Hypothalamus (tissue), 51 donors: Measurements from ENCODE around the gene RNASE1.
A peak's percentile ranks its signal among the peaks of the same experiment; 100 is the strongest.

ENCODE experiments used
- DNase-seq, 51 donors: peaks; one replicate each; lab custom pipeline; 2025; lab: John Stamatoyannopoulos, UW

RNASE1 gene

DNA sequence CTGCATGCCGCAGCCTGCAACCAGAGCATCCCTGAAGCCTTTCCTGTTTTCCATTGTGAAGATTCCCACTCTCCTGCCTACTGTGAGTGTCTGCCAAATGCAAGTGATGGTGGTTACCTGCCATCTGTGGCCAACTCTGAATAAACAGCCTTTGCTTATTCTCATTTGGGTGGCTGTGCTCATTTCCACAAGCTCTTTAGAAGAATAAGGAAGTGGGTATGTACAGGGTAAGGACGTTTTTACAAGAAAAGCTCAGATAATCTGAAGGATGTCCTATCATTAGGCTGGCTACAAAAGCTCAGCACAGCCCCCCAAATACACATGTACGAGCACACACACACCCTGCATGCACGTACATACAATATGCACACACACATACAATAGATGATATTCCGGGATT lies 7.3 kb upstream of the RNASE1 start:
- no peak for DNase-seq

- DNase-seq, result no peak
These were observed 5.5 kb upstream of the RNASE1 start for GRCh38 chr14:20808162-20808483.

DNA sequence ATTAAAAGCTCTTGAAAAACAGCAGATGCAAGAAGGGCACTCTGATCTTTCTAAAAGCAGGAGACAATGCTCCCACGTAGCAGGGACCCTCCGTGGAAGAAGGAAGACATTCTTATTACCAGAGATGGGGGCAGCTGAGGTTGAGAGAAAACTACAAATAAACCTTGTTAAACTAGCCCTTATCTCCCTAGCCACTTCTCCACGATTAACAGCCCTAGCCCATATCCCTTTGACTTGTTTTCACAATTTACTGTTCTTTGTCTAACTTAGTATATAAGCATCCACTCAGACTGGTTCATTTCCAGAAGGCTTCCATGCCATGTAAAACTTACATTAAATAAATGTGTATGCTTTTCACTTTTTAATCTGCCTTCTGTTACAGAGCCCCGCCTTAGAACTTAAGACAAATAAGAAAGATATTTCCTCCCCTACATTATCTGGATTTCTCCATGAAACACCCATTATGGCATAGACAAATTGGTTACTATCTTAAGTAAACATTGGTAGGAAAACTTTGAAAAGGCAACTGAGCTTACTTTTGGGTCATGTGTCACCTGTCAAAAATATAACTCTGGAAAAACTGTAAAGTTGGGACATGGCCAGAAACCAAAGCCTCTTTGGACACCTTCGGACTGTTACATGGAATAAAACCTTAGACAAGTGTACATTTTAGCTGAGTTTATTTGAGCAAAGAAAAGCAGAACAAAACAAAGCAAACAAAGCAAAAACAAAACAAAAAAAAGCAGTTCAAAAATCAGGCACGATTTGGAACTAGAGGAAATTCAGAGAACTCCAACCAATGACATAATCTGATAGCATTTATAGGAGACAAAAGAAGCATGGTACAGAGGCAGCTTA lies 4.9 kb upstream of the RNASE1 start:
- no peak for DNase-seq

GRCh38 chr14:20805485-20805884 lies 2.8 kb upstream of the RNASE1 start:
- DNase-seq, result no peak

GRCh38 chr14:20803223-20803622 lies 579 bp upstream of the RNASE1 start:
- peak in 20 of 51 donors; percentile 9 to 85 (median 30) for DNase-seq

DNA sequence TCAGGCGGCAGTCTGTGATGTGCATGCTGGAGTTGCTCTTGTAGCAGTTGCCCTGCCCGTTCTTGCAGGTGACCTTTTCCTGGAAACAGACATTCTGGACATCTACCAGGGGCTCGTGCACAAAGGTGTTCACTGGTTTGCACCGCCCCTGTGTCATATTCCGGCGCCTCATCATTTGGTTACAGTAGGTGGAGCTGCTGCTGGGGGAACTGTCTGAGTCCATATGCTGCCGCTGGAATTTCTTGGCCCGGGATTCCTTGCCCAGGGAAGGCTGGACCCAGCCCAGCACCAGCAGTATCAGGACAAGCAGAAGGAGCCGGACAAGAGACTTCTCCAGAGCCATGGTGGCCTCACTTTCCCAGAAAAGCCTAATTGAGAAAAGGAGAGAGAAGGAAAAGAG lies 918 bp downstream of the RNASE1 start:
- DNase-seq, result peak in 24 of 51 donors; percentile 7 to 80 (median 31)

GRCh38 chr14:20799892-20800544 lies 2.6 kb downstream of the RNASE1 start:
- peak in 22 of 51 donors; percentile 8 to 82 (median 33) for DNase-seq

GRCh38 chr14:20799456-20799891 lies 3.2 kb downstream of the RNASE1 start:
- DNase-seq, result peak in 7 of 51 donors; percentile 20 to 73 (median 31)

DNA sequence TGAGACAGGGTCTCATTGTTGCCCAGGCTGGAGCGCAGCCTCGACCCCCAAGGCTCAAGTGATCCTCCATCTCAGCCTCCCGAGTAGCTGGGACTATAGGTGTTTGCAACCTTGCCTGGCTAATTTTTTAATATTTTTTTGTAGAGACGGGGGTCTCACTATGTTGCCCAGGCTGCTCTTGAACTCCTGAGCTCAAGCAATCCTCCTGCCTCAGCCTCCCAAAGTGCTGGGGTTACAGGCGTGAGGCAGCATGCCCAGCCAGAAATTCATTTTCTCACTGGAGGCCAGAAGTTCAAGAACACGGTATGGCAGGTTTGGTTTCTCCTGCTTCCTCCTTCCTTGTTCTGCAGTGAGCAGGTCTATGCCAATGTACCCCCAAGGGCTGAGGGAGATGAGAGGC lies 3.7 kb downstream of the RNASE1 start:
- no peak for DNase-seq

DNA sequence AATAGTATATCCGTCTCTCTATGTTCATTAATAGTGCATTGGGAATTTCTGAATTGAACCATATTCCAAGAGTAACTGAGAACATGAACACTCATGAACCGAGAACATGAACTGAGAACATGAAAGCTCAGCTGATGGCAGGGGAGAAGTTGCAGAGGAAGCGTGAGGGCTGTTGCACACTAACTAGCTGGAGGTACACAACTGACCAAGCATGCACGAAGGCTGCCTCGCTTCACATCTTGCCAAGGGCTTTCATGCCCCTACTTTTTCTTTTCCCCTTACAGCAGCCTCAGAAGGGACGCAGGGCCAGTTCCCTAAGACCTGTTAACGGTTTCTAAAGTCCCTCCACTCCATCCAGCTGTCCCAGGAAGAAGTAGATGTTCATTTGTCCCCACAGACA lies 4.3 kb downstream of the RNASE1 start:
- DNase-seq, result peak in 3 of 51 donors; percentile 8 to 28 (median 21)

GRCh38 chr14:20797164-20797563 lies 5.5 kb downstream of the RNASE1 start:
- DNase-seq, result no peak

DNA sequence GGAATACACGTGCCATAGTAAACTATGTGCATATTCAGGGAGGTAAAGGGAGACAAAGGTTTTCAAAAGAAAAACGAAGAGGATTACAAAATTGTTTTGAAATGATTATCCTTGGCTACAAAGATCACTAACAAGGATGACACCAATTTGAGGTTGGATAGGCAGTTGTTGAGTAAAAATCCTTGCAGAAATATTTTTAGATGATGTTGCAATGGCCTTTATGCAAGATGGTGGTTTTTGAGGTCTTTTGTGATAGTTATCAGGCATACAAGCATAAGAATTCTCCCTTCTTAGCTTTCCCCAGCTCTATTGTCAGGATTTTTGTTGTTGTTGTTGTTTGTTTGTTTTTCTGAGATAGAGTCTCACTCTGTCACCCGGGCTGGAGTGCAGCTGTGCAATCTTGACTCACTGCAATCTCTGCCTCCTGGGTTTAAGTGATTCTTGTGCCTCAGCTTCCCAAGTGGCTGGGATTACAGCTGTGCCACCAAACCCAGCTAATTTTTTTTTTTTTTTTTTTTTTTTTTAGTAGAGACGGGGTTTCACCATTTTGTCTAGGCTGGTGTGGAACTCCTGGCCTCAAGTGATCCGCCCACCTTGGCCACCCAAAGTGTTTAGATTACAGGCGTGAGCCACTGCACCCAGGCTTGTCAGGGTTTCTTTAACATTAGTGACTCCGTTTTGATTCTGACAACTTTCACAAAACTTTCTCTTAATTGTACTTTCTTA lies 7.8 kb downstream of the RNASE1 start:
- no peak for DNase-seq

GRCh38 chr14:20792556-20792955 lies 10.1 kb downstream of the RNASE1 start:
- no peak for DNase-seq

DNA sequence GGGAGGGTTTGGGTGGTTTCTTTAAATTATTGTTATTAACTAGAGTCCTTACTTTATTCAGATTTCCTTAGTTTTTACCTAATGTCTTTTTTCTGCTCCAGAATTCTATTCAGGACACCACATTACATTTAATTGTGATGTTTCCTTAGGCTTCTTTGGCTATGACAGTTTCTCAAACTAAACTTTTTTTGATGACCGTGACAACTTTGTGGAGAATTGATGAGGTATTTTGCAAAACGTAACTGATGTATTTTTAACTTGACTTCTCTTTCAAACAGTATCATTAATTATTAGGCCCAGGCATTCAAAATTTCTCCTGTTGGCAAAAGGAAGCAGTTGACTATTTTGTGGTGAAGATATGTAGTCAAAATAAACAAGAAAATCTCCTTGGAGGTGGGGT lies 11.0 kb downstream of the RNASE1 start:
- DNase-seq, result no peak

DNA sequence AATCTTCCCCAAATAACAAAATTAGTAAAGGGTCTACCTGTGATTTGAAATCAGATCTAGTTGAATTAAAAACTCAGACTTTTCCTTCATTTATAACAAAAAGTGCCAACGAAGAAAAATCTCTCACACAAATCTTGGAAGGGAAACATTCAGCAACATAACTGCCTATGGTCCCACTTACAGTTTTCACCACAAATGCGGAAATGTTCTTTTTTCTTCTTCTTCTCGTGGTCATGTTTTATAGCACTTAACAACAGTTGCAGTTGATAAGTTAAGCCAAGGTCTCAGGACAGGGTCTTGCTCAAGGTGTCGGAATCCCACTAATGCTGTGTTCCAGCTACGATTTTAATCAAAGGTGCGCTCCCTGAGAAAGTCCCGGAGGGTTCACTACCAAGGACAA lies 11.5 kb downstream of the RNASE1 start:
- no peak for DNase-seq

DNA sequence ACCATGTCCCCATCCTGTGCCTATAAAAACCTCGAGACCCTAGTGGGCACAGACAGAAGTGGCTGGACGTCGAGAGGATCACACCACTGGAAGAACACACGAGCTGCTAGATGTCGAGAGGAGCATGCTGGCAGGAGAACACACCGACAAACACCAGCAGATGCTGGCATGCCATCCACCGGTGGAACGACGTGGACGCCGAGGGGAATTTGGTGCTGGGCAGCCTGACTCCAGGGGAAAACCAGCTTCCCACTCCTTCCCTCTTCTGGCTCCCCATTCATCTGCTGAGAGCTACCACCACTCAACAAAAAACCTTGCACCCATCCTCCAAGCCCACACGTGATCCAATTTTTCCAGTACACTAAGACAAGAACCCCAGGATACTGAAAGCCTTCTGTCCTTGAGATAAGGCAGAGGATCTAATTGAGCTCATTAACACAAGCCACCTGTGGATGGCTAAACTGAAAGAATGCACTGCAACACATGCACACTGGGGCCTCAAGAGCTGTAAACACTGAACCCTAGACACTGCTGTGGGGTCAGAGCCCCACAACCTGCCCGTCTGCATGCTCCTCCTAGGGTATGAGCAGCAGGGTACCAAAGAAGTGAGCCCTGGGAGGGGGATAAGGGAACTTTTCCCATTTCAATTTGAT lies 12.1 kb downstream of the RNASE1 start:
- DNase-seq, result no peak

DNA sequence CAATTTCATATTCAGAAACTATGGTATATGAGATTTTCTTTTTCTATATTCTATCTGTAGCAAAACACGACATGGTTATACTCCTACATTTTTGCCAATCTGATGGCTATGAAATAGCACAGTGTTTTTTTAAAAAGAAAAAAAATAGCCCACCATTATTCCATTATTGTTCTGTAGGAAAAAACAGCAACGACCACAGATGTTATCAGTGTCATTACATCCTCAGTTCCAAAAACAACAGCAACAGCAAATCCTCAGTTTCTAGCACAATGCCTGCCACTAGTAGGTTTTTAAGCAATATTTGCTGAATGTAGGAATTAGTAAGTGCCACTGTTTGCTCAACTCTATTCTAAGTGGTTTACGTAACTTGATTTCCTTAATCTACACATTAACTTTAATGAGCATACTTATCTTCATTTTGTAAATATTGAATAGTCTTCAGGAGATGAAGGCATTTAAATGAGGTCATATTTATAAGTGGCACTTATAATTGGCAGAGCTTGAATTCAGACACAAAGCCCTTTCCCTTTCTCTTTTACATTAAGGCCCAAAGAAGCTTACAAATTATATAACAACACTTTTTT lies 13.3 kb downstream of the RNASE1 start:
- no peak for DNase-seq

GRCh38 chr14:20787025-20787424 lies 15.6 kb downstream of the RNASE1 start:
- DNase-seq, result no peak

DNA sequence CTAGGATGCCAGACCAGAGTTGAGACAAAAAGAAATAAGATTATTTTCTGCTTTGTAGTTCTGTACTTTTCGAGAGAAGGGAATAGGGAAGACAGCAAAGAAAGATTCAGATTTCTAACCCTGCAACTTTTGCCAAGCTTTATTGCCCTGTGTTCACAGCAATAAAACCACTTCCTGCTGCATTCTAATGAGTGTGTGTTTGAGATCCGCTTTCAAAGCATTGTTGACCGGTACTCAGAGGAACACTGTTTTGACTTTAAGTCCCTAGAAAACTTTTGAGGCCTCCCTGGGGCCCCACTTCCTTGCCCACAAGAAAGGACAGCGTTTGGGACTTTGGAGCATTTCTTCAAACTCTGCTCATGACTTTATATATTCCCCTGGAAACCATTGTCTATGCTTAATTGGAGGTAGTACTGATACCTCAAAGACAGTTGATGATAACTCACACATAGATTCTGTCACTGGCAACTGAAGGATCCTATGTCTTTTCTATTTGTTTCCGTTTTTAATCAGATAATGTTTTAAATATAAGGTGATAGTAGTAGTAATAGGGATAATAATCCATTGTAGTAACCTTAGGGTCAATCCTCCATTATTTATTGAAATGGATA lies 20.3 kb downstream of the RNASE1 start:
- DNase-seq, result no peak

DNA sequence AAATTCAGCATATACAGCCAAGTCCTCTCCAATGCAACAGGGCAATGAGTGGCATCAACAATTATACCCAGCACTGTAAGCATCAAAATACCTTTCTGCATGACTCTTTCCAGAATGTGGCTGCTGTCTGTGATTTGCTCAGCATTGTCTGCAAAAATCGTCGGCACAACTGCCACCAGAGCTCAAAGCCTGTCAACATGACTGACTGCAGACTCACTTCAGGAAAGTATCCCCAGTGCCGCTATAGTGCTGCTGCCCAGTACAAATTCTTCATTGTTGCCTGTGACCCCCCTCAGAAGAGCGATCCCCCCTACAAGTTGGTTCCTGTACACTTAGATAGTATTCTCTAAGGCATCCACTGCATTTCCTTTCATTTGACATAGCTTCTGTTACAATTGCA lies 20.8 kb downstream of the RNASE1 start:
- peak in 1 of 51 donors; percentile 13 for DNase-seq
